Measurements from ENCODE around the gene SUCLG2. TPM values are rescaled to one million over a fixed set of nuclear protein-coding genes. Genes with fewer than 3 reads are reported as not detected.

Gene SUCLG2
- polyA plus RNA-seq, 1 donor (not counting 4 experiments of a cell fraction or from before 2014, with no cell fraction given), result 26.7 TPM

GRCh38 chr3:67657192-67657591 is 2.8 kb upstream of the SUCLG2 start:
- FAIRE-seq, result no peak
- no peaks in the 10 kb centered on the region for H3K27me3 ChIP-seq (ENCODE audit: control insufficient read depth, extremely low read depth, insufficient read depth, low read length)
- dilution Hi-C loops (cut with MboI; ENCODE audit: extremely low pct_ligation_motif_present, low sequenced_read_pairs), result no loop called here
- no peak for TF ChIP-seq CTCF (optimal IDR thresholded peaks at IDR 0.05 in 1 of 3, IDR thresholded peaks at IDR 0.05 in 1 of 3, conservative IDR thresholded peaks at IDR 0.05 in 1 of 3; ENCODE audit: extremely low read depth in 1 of 3, insufficient read depth in 2 of 3, low read length in 3 of 3)
- TF ChIP-seq EZH2 (IDR thresholded peaks at IDR 0.05; ENCODE audit: low read length), result no peak
- H3K79me2 ChIP-seq (ENCODE audit: control insufficient read depth, insufficient read depth, low read length), result peaks cover 11% of the 10 kb centered on the region
- H3K9me3 ChIP-seq (ENCODE audit: control insufficient read depth, low read depth, low read length), result no peaks in the 10 kb centered on the region
- no peaks in the 10 kb centered on the region for H4K20me1 ChIP-seq (ENCODE audit: control insufficient read depth, extremely low read depth, insufficient read depth, low read length)
- no peak overlapping the region for H2AFZ ChIP-seq (ENCODE audit: control insufficient read depth, low read length)
- no peak overlapping the region for H3K27ac ChIP-seq (ENCODE audit: control insufficient read depth, insufficient read depth, low read length)
- peaks cover 7% of the 10 kb centered on the region for H3K4me1 ChIP-seq (ENCODE audit: control insufficient read depth, extremely low read depth, insufficient read depth, low read length)
- no peak for DNase-seq (ENCODE audit: low read depth, low spot score)
- H3K36me3 ChIP-seq (ENCODE audit: control insufficient read depth in 2 of 2, extremely low read depth in 1 of 2, insufficient read depth in 2 of 2, low read length in 2 of 2), result no peaks in the 10 kb centered on the region
- H3K9ac ChIP-seq (ENCODE audit: control insufficient read depth, extremely low read depth, insufficient read depth, low read length), result no peak overlapping the region
- H3K4me3 ChIP-seq (ENCODE audit: control insufficient read depth in 2 of 3, extremely low read depth in 1 of 3, insufficient read depth in 2 of 3, low read depth in 1 of 3, low read length in 3 of 3), result no peak overlapping the region
- H3K9me1 ChIP-seq (ENCODE audit: control insufficient read depth, extremely low read depth, insufficient read depth, low read length), result no peaks in the 10 kb centered on the region
- H3K4me2 ChIP-seq (ENCODE audit: control insufficient read depth, extremely low read depth, insufficient read depth, low read depth, low read length), result no peak overlapping the region

GRCh38 chr3:67656614-67657013 is 2.2 kb upstream of the SUCLG2 start:
- H3K4me3 ChIP-seq (ENCODE audit: control insufficient read depth in 2 of 3, extremely low read depth in 1 of 3, insufficient read depth in 2 of 3, low read depth in 1 of 3, low read length in 3 of 3), result no peak overlapping the region
- no peaks in the 10 kb centered on the region for H3K9me3 ChIP-seq (ENCODE audit: control insufficient read depth, low read depth, low read length)
- DNase-seq (ENCODE audit: low read depth, low spot score), result no peak
- no peak overlapping the region for H3K9ac ChIP-seq (ENCODE audit: control insufficient read depth, extremely low read depth, insufficient read depth, low read length)
- H2AFZ ChIP-seq (ENCODE audit: control insufficient read depth, low read length), result no peak overlapping the region
- dilution Hi-C loops (cut with MboI; ENCODE audit: extremely low pct_ligation_motif_present, low sequenced_read_pairs), result no loop called here
- H3K36me3 ChIP-seq (ENCODE audit: control insufficient read depth in 2 of 2, extremely low read depth in 1 of 2, insufficient read depth in 2 of 2, low read length in 2 of 2), result no peaks in the 10 kb centered on the region
- no peak for FAIRE-seq
- no peaks in the 10 kb centered on the region for H3K9me1 ChIP-seq (ENCODE audit: control insufficient read depth, extremely low read depth, insufficient read depth, low read length)
- H3K4me2 ChIP-seq (ENCODE audit: control insufficient read depth, extremely low read depth, insufficient read depth, low read depth, low read length), result no peak overlapping the region
- H3K4me1 ChIP-seq (ENCODE audit: control insufficient read depth, extremely low read depth, insufficient read depth, low read length), result peaks cover 7% of the 10 kb centered on the region
- TF ChIP-seq EZH2 (IDR thresholded peaks at IDR 0.05; ENCODE audit: low read length) (no peak), CTCF (optimal IDR thresholded peaks at IDR 0.05 in 1 of 3, IDR thresholded peaks at IDR 0.05 in 1 of 3, conservative IDR thresholded peaks at IDR 0.05 in 1 of 3; ENCODE audit: extremely low read depth in 1 of 3, insufficient read depth in 2 of 3, low read length in 3 of 3) (no peak)
- H3K27ac ChIP-seq (ENCODE audit: control insufficient read depth, insufficient read depth, low read length), result no peak overlapping the region
- no peaks in the 10 kb centered on the region for H4K20me1 ChIP-seq (ENCODE audit: control insufficient read depth, extremely low read depth, insufficient read depth, low read length)
- no peaks in the 10 kb centered on the region for H3K27me3 ChIP-seq (ENCODE audit: control insufficient read depth, extremely low read depth, insufficient read depth, low read length)
- H3K79me2 ChIP-seq (ENCODE audit: control insufficient read depth, insufficient read depth, low read length), result peaks cover 15% of the 10 kb centered on the region
